Middle frontal gyrus (tissue), 1 donor: Measurements from ENCODE around the gene ACER2.

ENCODE experiments used
- DNase-seq: peaks from one replicate; pipeline ENCODE4 v3.0.0-alpha.2; 2015; ENCODE audit warnings: low spot score; ENCODE audit errors: extremely low spot score

ACER2 gene

GRCh38 chr9:19451240-19452087, 42.7 kb downstream of the ACER2 start:
- no peak for DNase-seq

DNA sequence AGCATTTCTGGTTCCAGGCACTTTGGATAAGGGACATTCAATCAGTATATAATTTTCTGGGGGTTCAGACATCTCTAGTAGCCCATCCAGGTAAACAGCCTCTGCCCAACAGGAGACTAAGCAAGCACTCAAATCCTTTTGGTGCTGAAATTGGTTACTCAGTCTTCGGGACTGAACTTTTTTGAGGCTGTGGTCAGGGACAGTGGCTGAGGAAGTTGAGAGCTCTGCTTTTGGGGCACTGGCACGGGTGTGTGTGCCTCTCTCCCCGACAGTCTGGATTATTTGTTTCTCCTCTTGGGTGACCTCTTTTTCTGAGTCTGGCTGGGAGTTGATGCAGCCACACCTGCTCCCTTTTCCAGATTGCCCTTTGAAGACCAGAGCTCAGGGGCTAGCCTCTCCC, 47.6 kb downstream of the ACER2 start:
- DNase-seq, result no peak

- peak; percentile 82 for DNase-seq
Observed at GRCh38 chr9:19456996-19457692, 48.3 kb downstream of the ACER2 start.

DNA sequence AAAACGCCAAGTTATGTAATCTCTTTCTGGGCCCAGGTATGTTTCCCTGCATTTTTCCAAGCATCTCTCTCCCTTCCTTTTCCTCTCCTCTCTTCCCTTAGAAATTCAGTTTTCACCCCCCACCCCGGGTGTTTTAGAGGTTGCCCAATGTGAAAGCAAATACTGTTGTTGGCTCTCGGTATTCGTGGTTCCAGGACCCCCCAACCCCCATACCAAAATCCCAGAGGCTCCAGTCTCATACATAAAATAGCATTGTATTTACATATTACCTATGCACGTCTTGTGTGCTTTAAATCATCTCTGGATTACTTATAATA, 48.8 kb downstream of the ACER2 start:
- no peak for DNase-seq

DNA sequence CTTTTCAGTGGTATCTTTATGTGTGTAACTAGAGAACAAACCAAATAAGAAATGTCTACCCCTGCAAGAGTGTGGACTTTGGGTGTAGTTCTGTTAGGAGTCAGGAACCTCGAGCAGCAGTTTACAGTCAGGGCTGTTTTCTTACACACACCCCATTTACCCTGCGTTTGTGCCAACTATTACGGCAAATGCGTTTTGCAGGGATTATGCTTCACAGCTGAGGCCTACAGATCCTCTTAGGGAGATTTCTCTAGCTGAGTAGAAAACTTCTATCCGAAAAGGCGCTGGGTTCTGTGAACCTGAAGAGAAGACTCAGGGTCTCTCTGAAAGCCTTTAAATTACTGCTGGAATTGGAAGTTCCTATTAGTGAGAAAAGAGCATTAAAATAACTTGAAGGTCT, 51.4 kb downstream of the ACER2 start:
- no peak for DNase-seq

- no peak for DNase-seq
Observed at GRCh38 chr9:19461135-19461534, 52.3 kb downstream of the ACER2 start.

DNA sequence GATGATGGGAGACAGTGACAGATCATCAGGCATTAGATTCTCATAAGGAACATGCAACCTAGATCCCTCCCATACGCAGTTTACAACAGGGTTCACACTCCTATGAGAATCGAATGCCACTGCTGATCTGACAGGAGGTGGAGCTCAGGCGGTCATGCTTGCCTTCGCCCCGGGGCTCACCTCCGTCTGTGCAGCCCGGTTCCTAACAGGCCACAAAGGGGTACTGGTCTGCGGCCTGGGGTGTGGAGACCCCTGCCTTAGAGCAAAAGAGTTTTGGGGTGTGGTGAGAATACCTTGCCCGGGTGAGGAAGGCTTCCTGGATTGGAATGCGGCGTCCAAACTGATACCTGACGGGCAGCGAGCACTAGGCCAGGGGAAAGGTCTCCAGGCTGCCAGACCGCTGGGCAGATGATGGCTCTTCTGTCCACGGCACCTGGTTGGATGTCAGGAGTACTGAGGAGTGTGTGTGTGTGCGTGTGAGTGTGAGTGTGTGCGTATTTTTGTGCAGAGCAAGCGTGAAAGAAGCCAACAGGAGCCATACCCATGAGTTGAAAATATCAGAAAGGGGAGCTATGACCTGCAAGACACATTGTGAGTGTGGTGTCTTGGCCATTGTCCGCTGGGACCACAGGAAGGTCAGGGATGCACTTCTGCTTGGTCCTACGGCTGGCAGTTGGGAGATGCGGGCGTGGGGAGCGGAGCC, 55.4 kb downstream of the ACER2 start:
- no peak for DNase-seq

GRCh38 chr9:19464764-19465585, 56.2 kb downstream of the ACER2 start:
- peak; percentile 53 for DNase-seq

GRCh38 chr9:19465586-19466279, 56.9 kb downstream of the ACER2 start:
- DNase-seq, result no peak

GRCh38 chr9:19466280-19466639, 57.5 kb downstream of the ACER2 start:
- DNase-seq, result no peak

DNA sequence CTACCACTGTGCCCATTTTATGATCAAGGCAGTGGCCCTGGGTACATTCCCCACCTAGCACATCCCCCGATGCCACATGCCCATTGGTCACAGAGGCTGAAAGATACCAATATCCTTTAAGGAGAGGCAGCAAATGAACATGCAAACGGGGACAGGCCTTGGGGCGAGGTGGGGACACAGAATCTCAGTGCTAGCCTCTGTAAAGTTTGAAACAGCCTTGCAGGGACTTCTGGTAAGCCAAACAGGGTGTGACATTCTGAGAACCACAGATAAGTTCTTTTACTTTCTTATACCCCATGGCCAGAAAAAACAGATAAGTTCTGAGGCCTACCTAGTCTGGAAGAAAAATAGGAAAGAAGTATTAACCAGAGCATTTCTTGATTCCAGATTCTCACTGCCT, 60.5 kb downstream of the ACER2 start:
- no peak for DNase-seq

GRCh38 chr9:19470567-19470966, 61.8 kb downstream of the ACER2 start:
- no peak for DNase-seq

DNA sequence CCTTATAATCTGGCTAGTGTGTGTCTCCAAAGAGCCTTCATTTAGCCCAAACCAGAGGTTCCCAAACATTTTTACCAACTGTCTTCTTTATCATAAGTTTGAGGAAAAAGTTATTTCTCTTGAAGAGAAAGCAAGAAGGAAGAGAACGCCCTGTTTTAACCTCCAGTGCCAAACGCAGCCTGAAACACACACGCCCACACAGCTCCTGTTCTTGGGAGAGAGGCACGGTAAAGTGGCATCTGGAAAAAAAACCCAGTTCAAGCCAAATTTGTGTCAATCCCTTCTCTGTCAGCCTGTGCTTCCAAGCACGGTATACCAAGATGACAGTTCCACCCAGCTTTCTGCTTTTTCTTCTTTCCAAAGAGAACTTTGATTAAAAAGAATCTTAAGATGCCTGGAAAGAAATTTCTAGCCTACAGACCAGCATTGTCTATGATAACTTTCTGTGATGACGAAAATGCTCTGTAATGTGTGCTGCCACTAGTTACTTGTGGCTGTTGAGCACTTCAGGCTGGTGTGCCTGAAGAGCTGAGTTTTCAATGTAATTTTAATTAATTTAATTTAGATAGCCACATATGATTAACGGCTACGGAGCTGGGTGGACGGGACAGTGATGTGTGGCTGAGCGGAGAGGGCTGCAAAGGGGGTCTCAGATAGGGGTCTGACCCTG, 62.3 kb downstream of the ACER2 start:
- no peak for DNase-seq

DNA sequence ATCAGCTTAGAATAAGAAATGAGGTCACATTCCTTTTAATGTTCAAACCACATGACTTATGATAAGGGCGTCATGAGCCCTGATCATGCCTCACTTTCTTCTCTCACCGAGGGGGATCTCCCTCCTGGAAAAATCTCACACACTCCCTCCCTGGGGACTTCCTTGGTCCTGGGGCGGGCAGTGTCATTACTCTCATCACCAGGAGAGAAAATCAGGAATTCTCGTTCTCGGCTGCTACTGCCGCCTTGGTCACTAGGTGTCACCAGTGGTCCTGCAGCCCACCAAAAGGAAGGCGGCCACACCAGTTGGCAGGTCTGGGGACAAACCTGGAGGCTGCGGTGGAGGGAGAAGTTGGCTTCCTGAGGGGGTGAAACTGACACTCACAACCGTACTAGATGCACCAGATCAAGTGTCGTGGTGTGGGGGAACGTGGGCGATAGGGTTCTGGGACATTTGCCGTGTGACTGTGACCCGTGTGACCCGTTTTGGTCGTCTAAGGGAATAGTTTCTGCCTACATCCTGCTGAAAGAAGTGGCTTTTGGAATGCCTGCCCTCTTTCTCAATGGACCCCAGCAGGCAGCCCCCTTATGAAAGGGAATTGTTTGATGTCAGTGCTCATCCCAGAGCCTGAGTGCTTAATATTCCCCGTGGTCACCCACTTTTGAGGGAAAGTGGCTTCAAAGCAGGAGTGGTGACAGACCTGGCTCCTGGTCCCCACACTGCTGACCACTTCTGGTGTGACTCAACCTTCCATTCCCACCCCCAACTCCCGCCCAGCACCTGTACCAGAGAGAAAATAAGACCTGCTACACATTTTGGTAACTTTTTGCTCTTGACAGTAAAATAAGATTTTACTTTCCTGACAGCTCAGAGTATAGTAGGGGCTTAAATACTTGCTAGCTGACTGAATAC, 63.2 kb downstream of the ACER2 start:
- DNase-seq, result peak; percentile 67

DNA sequence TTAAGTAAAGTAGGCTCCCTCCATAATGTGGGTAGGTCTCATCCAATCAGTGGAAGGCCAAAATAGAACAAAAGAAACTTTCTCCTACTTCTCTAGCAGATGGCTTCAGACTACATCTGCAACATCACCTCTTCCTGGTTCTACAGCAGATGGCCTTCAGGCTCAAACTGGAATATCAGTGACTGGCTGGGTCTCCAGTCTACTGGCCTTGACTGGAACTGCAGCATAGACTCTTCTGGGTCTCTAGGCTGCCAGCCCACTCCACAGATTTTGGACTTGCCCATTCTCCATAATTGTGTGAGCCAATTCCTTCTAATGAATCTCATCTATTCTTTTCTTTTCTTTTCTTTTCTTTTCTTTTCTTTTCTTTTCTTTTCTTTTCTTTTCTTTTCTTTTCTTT, 64.8 kb downstream of the ACER2 start:
- no peak for DNase-seq

- DNase-seq, result no peak
Observed at GRCh38 chr9:19479874-19480273, 71.1 kb downstream of the ACER2 start.

DNA sequence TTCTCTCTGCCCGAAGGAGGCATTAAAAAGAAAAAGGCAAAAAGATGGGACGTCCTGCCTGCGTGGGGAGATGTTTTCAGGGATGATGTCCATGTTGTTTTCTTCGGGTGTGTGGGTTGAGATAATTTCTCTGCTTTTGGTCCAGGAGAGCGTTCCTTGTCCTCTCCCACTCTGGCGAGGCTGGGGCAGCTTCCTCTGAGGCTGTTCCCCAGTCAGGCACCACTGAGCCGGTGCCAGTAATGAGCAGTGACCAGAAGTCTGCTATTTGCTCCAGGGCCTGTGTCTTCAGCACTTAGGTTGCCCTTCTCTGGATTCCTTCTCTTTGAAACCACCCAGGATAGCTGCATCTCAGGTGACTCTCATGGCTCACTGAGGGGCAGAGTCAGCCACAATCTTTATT, 71.5 kb downstream of the ACER2 start:
- DNase-seq, result no peak

DNA sequence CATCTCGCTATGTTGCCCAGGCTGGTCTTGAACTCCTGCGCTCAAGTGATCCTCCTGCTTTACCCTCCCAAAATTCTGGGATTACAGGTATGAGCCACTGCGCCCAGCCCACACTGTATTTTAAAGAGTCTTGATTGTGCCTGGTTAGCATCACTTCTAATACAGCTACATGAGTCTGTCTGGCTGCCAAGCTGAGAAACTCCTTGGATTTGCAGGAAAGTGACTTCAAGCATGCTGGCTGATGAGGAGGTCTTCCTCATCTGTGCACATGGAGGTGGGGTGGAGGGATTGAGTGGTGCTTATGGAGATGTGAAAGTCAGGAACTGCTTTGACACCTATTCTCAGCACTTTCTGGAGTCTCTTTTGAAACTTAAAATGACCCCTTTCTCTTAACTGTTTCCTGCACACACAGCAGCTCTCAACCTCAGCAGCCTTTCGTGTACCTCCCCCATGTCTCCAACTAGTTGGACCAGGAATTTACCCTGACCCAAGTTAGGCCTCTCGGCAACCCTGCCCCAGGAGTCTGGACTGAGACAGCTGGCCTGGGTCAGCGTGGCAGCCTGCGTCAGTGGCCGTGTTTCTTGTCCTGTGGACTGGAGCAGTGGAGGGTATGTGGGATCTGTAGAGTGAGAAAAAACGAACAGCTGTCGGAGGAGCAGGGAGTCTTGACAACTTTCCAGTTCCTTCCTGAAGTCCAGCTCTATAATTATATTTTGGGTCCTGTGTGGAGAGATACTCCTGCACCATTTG, 72.5 kb downstream of the ACER2 start:
- no peak for DNase-seq

- peak; percentile 76 for DNase-seq
Observed at GRCh38 chr9:19481971-19482404, 73.2 kb downstream of the ACER2 start.
